Immature natural killer cell (primary cell): ENCODE measurements around the gene FNDC7. TPM values are rescaled to one million over a fixed set of nuclear protein-coding genes. Genes with fewer than 3 reads are reported as not detected.
"Not testable (repeated sequence)": the region's sequence is repeated elsewhere in the genome, so short reads cannot be mapped to it uniquely, and the experiment has no call there.

ENCODE experiments used
- DNase-seq, 3 donors: peaks; one replicate each; pipeline ENCODE4 v3.0.0; 2022; ENCODE audit warnings: mixed read lengths in 1 of 3
- H3K27ac Mint-ChIP-seq, 6 donors: one replicate each; pipeline ENCODE4 v1.8.0; 2020; ENCODE audit warnings: mixed read lengths in 6 of 6, mild to moderate bottlenecking in 5 of 6, inconsistent platforms in 4 of 6, moderate library complexity in 3 of 6
- H3K27me3 Mint-ChIP-seq, 3 donors: one replicate each; pipeline ENCODE4 v1.8.0; 2020 to 2021; ENCODE audit warnings: low read depth in 3 of 3, mild to moderate bottlenecking in 3 of 3, mixed read lengths in 3 of 3, moderate library complexity in 3 of 3, inconsistent platforms in 1 of 3
- H3K36me3 Mint-ChIP-seq, 3 donors: one replicate each; pipeline ENCODE4 v1.8.0; 2020; ENCODE audit warnings: mixed read lengths in 3 of 3, inconsistent platforms in 2 of 3, mild to moderate bottlenecking in 2 of 3
- H3K4me1 Mint-ChIP-seq, 2 donors: one replicate each; pipeline ENCODE4 v1.8.0; 2020; ENCODE audit warnings: inconsistent platforms in 2 of 2, mild to moderate bottlenecking in 2 of 2, mixed read lengths in 2 of 2, moderate library complexity in 1 of 2
- H3K4me3 Mint-ChIP-seq, 5 donors: one replicate each; pipeline ENCODE4 v1.8.0; 2020; ENCODE audit warnings: mild to moderate bottlenecking in 5 of 5, mixed read lengths in 5 of 5, inconsistent platforms in 3 of 5, moderate library complexity in 3 of 5
- H3K9me3 Mint-ChIP-seq, 6 donors: one replicate each; pipeline ENCODE4 v1.8.0; 2020; ENCODE audit warnings: mild to moderate bottlenecking in 6 of 6, mixed read lengths in 6 of 6, inconsistent platforms in 4 of 6, moderate library complexity in 3 of 6
- polyA plus RNA-seq, 3 donors: library from polyadenylated mRNA; unstranded; fragments of 300-500 nt; fragmentation: Illumina TruSeq; gene quantifications; one replicate each; pipeline ENCODE4 v1.2.3, GENCODE V29; 2021

The FNDC7 gene
- polyA plus RNA-seq, 3 donors from 2014 or later: not detected

- no peak overlapping the region for H3K4me3 Mint-ChIP-seq
- H3K9me3 Mint-ChIP-seq: no peaks in the 10 kb centered on the region
- H3K27me3 Mint-ChIP-seq: peaks cover 0 to 2% (median 0%) of the 10 kb centered on the region in 3 donors
- DNase-seq: no peak
- H3K27ac Mint-ChIP-seq: peak overlapping the region in 1 of 6 donors; percentile 39
- peaks cover 29 to 38% (median 37%) of the 10 kb centered on the region in 3 donors for H3K36me3 Mint-ChIP-seq
- no peaks in the 10 kb centered on the region for H3K4me1 Mint-ChIP-seq
These were observed 66.7 kb downstream of the FNDC7 start for GRCh38 chr1:108779455-108779854.

- Mint-ChIP-seq H3K36me3 (peaks cover 36 to 46% (median 45%) of the 10 kb centered on the region in 3 donors), H3K4me1 (no peaks in the 10 kb centered on the region), H3K9me3 (peaks cover 0 to 10% (median 8%) of the 10 kb centered on the region in 6 donors), H3K4me3 (no peak overlapping the region), H3K27me3 (no peaks in the 10 kb centered on the region), H3K27ac (no peak overlapping the region)
- DNase-seq: no peak
These were observed 68.3 kb downstream of the FNDC7 start for GRCh38 chr1:108780937-108781574.

GRCh38 chr1:108781575-108781944 is 68.9 kb downstream of the FNDC7 start:
- Mint-ChIP-seq H3K36me3 (peaks cover 41 to 51% (median 50%) of the 10 kb centered on the region in 3 donors), H3K9me3 (peaks cover 0 to 11% (median 9%) of the 10 kb centered on the region in 6 donors)
- not testable (repeated sequence) for H3K4me1 Mint-ChIP-seq, H3K27ac Mint-ChIP-seq, DNase-seq, H3K27me3 Mint-ChIP-seq, H3K4me3 Mint-ChIP-seq

GRCh38 chr1:108785264-108785663 is 72.6 kb downstream of the FNDC7 start:
- H3K4me1 Mint-ChIP-seq: no peaks in the 10 kb centered on the region
- peaks cover 51 to 68% (median 61%) of the 10 kb centered on the region in 3 donors for H3K36me3 Mint-ChIP-seq
- H3K27me3 Mint-ChIP-seq: no peaks in the 10 kb centered on the region
- DNase-seq: no peak
- no peak overlapping the region for H3K27ac Mint-ChIP-seq
- H3K4me3 Mint-ChIP-seq: no peak overlapping the region
- peaks cover 0 to 11% (median 9%) of the 10 kb centered on the region in 6 donors for H3K9me3 Mint-ChIP-seq

GRCh38 chr1:108785880-108786279 is 73.2 kb downstream of the FNDC7 start:
- peaks cover 51 to 73% (median 66%) of the 10 kb centered on the region in 3 donors for H3K36me3 Mint-ChIP-seq
- peaks cover 0 to 11% (median 9%) of the 10 kb centered on the region in 6 donors for H3K9me3 Mint-ChIP-seq

GRCh38 chr1:108791790-108792189 is 79.1 kb downstream of the FNDC7 start:
- Mint-ChIP-seq H3K4me1 (no peaks in the 10 kb centered on the region), H3K9me3 (peaks cover 0 to 12% (median 4%) of the 10 kb centered on the region in 6 donors), H3K36me3 (peaks cover 39 to 75% (median 69%) of the 10 kb centered on the region in 3 donors), H3K4me3 (no peak overlapping the region), H3K27me3 (no peaks in the 10 kb centered on the region), H3K27ac (no peak overlapping the region)
- no peak for DNase-seq

More at GRCh38 chr1:108785880-108786279, 73.2 kb downstream of the FNDC7 start:
- Mint-ChIP-seq H3K4me1 (no peaks in the 10 kb centered on the region), H3K27me3 (no peaks in the 10 kb centered on the region), H3K27ac (no peak overlapping the region), H3K4me3 (no peak overlapping the region)
- DNase-seq: no peak

Other genes starting within 250 kb of the FNDC7 start
- 1 to 10 TPM; 1.3 to 1.6 (median 1.4) TPM for gene EEIG2, start 152.8 kb upstream of the FNDC7 start, polyA plus RNA-seq
- gene HENMT1, start 51.8 kb upstream of the FNDC7 start, polyA plus RNA-seq: 100 to 1,000 TPM in 2 of 3 donors, 10 to 100 TPM in 1; 80.4 to 142 (median 108) TPM
- gene PRPF38B, start 20.6 kb upstream of the FNDC7 start, polyA plus RNA-seq: 10 to 100 TPM; 11.1 to 36.1 (median 16.5) TPM
- gene STXBP3, start 33.8 kb downstream of the FNDC7 start, polyA plus RNA-seq: 10 to 100 TPM; 38.4 to 44.7 (median 42.6) TPM
- gene AKNAD1, start 144.2 kb downstream of the FNDC7 start, polyA plus RNA-seq: not detected
- gene GPSM2, start 164.1 kb downstream of the FNDC7 start, polyA plus RNA-seq: 1 to 10 TPM in 1 of 3 donors, under 1 TPM in 2; 0.53 to 1.0 (median 0.67) TPM